Activated T-helper 1 cell treated with anti-CD3 and anti-CD28 coated beads, Interleukin-12 subunit alpha, Interleukin-12 subunit beta, Interleukin-2, Interleukin-4 antibody, amounts not matched to agents 30 ng/mL and 10 ng/mL and 1 ng/mL, durations not matched to agents 14 hours and 24 hours and 36 hours (primary cell): ENCODE data around the gene TRMT10C. TPM values are rescaled to one million over a fixed set of nuclear protein-coding genes. Genes with fewer than 3 reads are reported as not detected.
"Not testable (repeated sequence)": the region's sequence is repeated elsewhere in the genome, so short reads cannot be mapped to it uniquely, and the experiment has no call there.

Experiments
- DNase-seq: peaks from one replicate; pipeline ENCODE4 v3.0.0; 2021; ENCODE audit warnings: low spot score
- H3K27ac Mint-ChIP-seq: one replicate; pipeline ENCODE4 v1.8.0; 2021; ENCODE audit warnings: mild to moderate bottlenecking, mixed read lengths
- H3K27me3 Mint-ChIP-seq: one replicate; pipeline ENCODE4 v1.8.0; 2022; ENCODE audit warnings: mild to moderate bottlenecking, moderate library complexity, mixed read lengths; ENCODE audit not compliant: insufficient read depth
- H3K36me3 Mint-ChIP-seq: one replicate; pipeline ENCODE4 v1.8.0; 2021; ENCODE audit warnings: low read depth, mixed read lengths
- H3K4me1 Mint-ChIP-seq: one replicate; pipeline ENCODE4 v1.8.0; 2021; ENCODE audit warnings: low read depth, mixed read lengths
- H3K4me3 Mint-ChIP-seq: one replicate; pipeline ENCODE4 v1.8.0; 2021; ENCODE audit warnings: mild to moderate bottlenecking, moderate library complexity, mixed read lengths
- H3K9me3 Mint-ChIP-seq: one replicate; pipeline ENCODE4 v1.8.0; 2021; ENCODE audit warnings: mixed read lengths
- intact Hi-C: fragments of 100-400 bp; cut with micrococcal nuclease; formaldehyde crosslinking; loops from one replicate; pipeline ENCODE4 v1.15.1; 2024
- total RNA-seq: library from RNA; stranded (reverse); gene quantifications from 2 replicates; pipeline ENCODE4 v1.2.3, GENCODE V29; 2022

Gene TRMT10C
- total RNA-seq, 1 donor from 2014 or later: 59.9 TPM

- intact Hi-C loops: no loop called here
- Mint-ChIP-seq H3K4me1 (no peaks in the 10 kb centered on the region), H3K27me3 (no peaks in the 10 kb centered on the region), H3K36me3 (no peaks in the 10 kb centered on the region), H3K4me3 (no peak overlapping the region), H3K27ac (no peak overlapping the region), H3K9me3 (no peaks in the 10 kb centered on the region)
- DNase-seq: no peak
Measured at GRCh38 chr3:101611023-101611422, 49.4 kb downstream of the TRMT10C start.

GRCh38 chr3:101613014-101613413 is 51.3 kb downstream of the TRMT10C start:
- intact Hi-C loops, H3K4me1 Mint-ChIP-seq, DNase-seq, H3K36me3 Mint-ChIP-seq, H3K9me3 Mint-ChIP-seq, H3K27me3 Mint-ChIP-seq, H3K27ac Mint-ChIP-seq, H3K4me3 Mint-ChIP-seq: not testable (repeated sequence)

GRCh38 chr3:101615525-101615924 is 53.9 kb downstream of the TRMT10C start:
- no peaks in the 10 kb centered on the region for H3K27me3 Mint-ChIP-seq
- no peak overlapping the region for H3K27ac Mint-ChIP-seq
- H3K36me3 Mint-ChIP-seq: no peaks in the 10 kb centered on the region

More at GRCh38 chr3:101615525-101615924, 53.9 kb downstream of the TRMT10C start:
- no peak overlapping the region for H3K4me3 Mint-ChIP-seq
- no peaks in the 10 kb centered on the region for H3K4me1 Mint-ChIP-seq
- intact Hi-C loops: no loop called here
- H3K9me3 Mint-ChIP-seq: no peaks in the 10 kb centered on the region
- no peak for DNase-seq

Other genes starting within 250 kb of the TRMT10C start
- 0.05 and 0.13 TPM in 2 replicates for gene IMPG2, start 241.3 kb upstream of the TRMT10C start, total RNA-seq
- 9.1 and 10.7 TPM in 2 replicates for gene SENP7, start 48.7 kb upstream of the TRMT10C start, total RNA-seq
- 182 and 190 TPM in 2 replicates for gene PCNP, start 12.3 kb downstream of the TRMT10C start, total RNA-seq
- 29.0 and 31.9 TPM in 2 replicates for gene ZBTB11, start 115.3 kb downstream of the TRMT10C start, total RNA-seq
- gene RPL24, start 124.8 kb downstream of the TRMT10C start, total RNA-seq: 1,454 and 1,462 TPM in 2 replicates
- 20.2 and 20.6 TPM in 2 replicates for gene CEP97, start 162.7 kb downstream of the TRMT10C start, total RNA-seq
- 17.6 and 17.8 TPM in 2 replicates for gene NXPE3, start 217.3 kb downstream of the TRMT10C start, total RNA-seq